ENCODE measurements around the gene FAM114A1.
"Not testable (repeated sequence)": the region's sequence is repeated elsewhere in the genome, so short reads cannot be mapped to it uniquely, and the experiment has no call there.

The FAM114A1 gene

GRCh38 chr4:38930707-38931106 lies 63.1 kb downstream of the FAM114A1 start:
- no peak for DNase-seq

GRCh38 chr4:38931125-38931524 lies 63.5 kb downstream of the FAM114A1 start:
- DNase-seq: no peak

- no peak for DNase-seq
Measured at GRCh38 chr4:38935391-38936073, 67.9 kb downstream of the FAM114A1 start.

GRCh38 chr4:38939165-38939564 lies 71.6 kb downstream of the FAM114A1 start:
- DNase-seq: no peak

- no peak for DNase-seq
Measured at GRCh38 chr4:38940476-38940875, 72.9 kb downstream of the FAM114A1 start.

GRCh38 chr4:38941906-38942305 lies 74.3 kb downstream of the FAM114A1 start:
- DNase-seq: not testable (repeated sequence)

- no peak for DNase-seq
Measured at GRCh38 chr4:38943343-38943742, 75.7 kb downstream of the FAM114A1 start.

GRCh38 chr4:38944440-38944839 lies 76.8 kb downstream of the FAM114A1 start:
- no peak for DNase-seq

GRCh38 chr4:38946919-38947318 lies 79.3 kb downstream of the FAM114A1 start:
- no peak for DNase-seq

- DNase-seq: peak in 40 of 58 donors; percentile 4 to 54 (median 28)
Measured at GRCh38 chr4:38948551-38948950, 80.9 kb downstream of the FAM114A1 start.

GRCh38 chr4:38949411-38950051 lies 81.9 kb downstream of the FAM114A1 start:
- no peak for DNase-seq

GRCh38 chr4:38950159-38950558 lies 82.6 kb downstream of the FAM114A1 start:
- no peak for DNase-seq

GRCh38 chr4:38950734-38951133 lies 83.1 kb downstream of the FAM114A1 start:
- DNase-seq: no peak

- DNase-seq: no peak
Measured at GRCh38 chr4:38951598-38951997, 84.0 kb downstream of the FAM114A1 start.

- DNase-seq: no peak
Measured at GRCh38 chr4:38952017-38952416, 84.4 kb downstream of the FAM114A1 start.

- DNase-seq: no peak
Measured at GRCh38 chr4:38954727-38955126, 87.1 kb downstream of the FAM114A1 start.

GRCh38 chr4:38955957-38956356 lies 88.4 kb downstream of the FAM114A1 start:
- DNase-seq: no peak

- no peak for DNase-seq
Measured at GRCh38 chr4:38957261-38957815, 89.7 kb downstream of the FAM114A1 start.

- DNase-seq: no peak
Measured at GRCh38 chr4:38957893-38958292, 90.3 kb downstream of the FAM114A1 start.

- no peak for DNase-seq
Measured at GRCh38 chr4:38958453-38959190, 91.0 kb downstream of the FAM114A1 start.

GRCh38 chr4:38959248-38959647 lies 91.6 kb downstream of the FAM114A1 start:
- not testable (repeated sequence) for DNase-seq

All from anterior cingulate cortex (tissue), 58 donors.